Breast epithelium (tissue), 3 donors: ENCODE data around the gene DLGAP3.

Experiments
- CTCF ChIP-seq, 3 donors: fragments of 450-650 bp; IDR thresholded peaks; one replicate each; pipeline ENCODE4 v1.5.1; 2016 to 2017; ENCODE audit warnings: antibody characterized with exemption in 3 of 3, mild to moderate bottlenecking in 3 of 3, moderate library complexity in 3 of 3
- POLR2A ChIP-seq: fragments of 450-650 bp; IDR thresholded peaks from one replicate; pipeline ENCODE4 v1.6.1; 2016; ENCODE audit warnings: antibody characterized with exemption, mild to moderate bottlenecking, moderate library complexity

- TF ChIP-seq CTCF (IDR thresholded peaks at IDR 0.05): no peak
- TF ChIP-seq POLR2A: no peak
These were observed 552 bp downstream of the DLGAP3 start for GRCh38 chr1:34928699-34929496.
